Activated T-cell treated with anti-CD3 and anti-CD28 coated beads for 24 hours (primary cell): ENCODE data around the gene WNT9A.

ENCODE experiments used
- DNase-seq: peaks from one replicate; pipeline ENCODE4 v3.0.0-alpha.2; 2020; ENCODE audit warnings: low read depth

The WNT9A gene

DNA sequence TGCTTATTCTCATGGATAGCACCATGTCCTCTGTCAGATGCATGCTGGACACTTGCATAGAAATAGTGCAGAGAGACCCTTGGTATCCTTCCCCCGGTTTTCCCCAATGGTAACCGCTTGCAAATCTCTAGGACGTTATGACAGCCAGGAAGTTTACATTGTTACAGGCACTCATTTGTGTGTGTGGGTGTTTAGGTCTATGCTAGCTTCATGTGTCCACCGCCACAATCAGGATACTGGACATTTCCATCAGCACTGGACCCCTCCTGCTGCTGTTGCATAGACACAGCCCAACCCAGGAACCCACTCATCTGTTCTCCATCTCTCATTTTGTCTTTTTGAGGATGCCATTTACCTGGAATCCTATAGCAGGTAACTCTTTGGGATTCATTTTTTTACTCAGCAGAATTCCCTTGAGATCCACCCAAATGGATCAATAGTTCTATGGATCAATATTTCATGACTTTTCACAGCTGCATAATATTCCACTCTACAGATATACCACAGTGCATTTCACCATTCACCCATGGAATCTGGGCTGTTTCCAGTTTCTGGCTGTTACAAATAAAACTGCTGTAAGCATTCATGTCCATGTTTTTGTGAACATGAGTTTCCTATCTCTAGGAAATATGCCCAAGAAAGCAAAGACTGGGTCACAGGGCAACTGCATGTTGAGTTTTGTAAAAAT lies 6.6 kb upstream of the WNT9A start:
- no peak for DNase-seq

DNA sequence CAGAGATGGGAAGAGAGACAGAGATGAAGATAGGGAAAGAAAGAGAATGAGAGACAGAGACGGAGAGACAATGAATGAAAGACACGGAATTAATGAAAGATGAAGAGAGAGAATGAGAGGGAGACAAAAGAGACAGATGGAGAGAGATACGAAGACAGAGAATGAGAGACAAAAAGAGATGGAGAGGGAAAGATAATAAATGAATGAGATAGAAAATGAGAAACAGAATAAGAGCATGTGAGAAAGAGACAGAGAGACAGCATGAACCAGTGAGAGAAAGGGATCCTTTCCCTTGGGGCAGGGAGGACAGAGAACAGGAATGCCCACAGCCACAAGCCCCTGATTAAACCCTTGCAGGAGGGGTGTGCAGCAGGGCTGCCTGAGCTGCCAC lies 5.3 kb upstream of the WNT9A start:
- DNase-seq, result no peak

DNA sequence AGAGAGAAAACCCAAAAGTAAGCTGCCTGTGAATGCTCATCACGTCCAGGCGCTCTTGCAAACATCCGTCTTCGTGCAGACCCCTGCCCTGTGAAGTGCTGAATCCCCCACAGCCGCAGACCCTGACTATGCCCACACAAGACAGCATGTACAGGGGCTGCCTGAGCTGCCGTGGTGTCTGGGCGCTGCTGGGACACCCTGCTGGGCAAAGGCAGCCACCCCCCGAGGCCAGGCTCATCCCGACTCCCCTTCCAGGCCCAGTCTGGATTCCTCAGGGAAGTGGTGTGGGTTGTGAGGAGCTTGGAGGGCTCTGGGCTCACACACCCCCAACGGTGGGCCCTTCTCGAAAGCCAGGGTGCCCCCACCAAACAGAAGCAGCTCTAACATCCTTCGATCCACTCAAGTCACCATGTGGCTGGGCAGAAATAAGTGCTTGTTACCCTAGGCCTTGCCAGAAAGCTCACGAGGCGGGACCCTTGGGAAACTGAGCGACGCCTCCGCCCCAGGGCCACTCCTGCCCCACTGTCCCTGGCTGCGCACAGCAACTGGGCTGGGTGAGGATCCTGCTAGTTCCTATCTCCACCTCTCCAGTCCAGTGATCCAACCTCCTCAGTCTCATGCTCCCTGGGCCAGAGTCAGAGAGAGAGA lies 4.8 kb upstream of the WNT9A start:
- no peak for DNase-seq

DNA sequence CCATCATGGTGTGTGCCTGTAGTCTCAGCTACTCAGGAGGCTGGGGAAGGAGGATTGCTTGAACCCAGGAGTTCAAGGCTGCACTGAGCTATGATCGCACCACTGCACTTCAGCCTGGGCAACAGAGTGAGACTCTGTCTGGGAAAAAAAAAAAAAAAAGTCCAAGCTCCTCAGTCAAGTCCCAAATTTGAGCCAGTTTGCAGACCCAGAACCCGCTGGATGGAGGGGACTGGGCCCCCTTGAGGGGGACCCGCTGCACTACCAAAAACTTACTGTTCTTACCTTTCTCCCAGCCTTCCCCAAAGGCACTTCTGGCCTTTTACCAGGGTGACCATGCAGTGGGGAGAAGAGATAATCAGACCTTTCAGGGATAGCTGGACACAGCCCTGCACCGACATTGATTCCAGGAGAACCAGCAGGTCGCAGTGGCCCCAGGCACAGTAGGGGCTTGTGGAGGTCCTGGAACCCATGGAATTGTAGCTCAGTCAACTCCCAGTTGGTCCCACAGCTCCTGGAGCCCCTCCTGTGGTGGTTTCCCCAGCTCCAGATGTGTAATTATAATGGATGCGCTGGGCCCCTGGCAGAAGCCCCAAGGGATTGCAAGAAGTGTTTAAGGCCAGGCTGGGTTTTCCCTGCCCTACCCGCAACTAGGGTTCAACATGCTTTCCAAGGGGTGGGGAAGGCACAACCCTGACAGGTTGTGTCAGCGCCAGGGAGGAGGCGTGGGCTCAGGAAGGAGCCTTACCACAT lies 4.1 kb upstream of the WNT9A start:
- DNase-seq, result no peak

DNA sequence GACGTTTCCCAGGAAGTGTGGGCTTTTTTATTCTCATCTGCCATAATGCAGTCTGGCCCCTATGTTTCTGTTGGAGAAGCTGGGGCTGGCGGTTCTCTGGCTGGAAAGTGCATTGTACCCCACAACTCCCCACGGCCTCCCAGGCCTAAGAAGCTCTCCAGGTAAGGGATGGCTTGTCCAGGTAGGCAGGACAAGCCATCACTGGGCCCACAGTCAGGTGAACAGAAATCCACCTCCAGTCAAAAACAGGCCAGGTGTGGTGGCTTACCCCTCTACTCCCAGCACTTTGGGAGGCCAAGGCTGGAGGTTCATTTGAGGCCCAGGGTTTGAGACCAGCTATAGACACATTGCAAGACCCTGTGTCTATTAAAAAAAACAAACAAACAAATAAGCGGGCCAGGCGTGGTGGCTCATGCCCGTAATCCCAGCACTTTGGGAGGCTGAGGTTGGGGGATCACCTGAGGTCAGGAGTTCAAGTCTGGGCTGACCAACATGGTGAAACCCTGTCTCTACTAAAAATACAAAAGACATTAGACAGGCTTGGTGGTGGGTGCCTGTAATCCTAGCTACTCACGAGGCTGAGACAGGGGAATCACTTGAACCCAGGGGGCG lies 3.1 kb upstream of the WNT9A start:
- DNase-seq, result no peak

DNA sequence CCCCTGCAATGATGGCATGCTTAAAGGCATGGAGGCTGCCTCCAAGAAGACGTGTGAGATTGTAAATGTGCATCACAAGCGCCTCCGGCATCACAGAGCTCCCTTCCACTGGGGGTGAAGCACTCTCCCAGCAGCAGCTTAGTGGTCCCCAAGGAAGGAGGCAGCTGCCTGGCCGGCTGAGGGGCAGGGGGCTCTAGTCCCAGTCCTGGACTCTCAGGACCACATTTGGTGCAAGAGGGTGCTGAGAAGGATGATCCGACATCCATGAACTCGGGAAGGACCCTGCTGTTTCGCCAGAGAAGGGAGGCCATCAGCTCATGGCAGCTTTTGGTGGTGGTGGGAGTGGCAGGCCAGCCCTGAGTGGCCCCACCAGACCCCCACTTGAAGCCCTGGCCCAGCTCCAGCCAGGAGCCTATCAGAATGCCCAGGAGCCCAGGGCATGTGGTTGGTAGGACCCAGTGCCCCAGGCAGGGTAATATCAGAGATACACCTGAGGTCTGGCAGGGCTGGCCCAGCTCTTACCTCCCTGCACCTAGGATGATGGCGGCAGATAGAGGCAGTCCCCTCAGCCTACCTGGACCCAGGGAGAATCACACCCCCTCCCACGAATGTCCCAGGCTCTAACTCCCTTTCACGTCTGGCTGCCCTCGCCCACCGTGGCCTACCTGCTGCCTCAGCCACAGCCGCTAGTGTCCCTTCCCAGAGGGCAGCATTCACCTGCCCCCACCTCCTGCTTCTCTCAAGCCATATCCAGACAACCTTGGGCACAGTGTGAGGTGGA lies 2.4 kb upstream of the WNT9A start:
- no peak for DNase-seq

DNA sequence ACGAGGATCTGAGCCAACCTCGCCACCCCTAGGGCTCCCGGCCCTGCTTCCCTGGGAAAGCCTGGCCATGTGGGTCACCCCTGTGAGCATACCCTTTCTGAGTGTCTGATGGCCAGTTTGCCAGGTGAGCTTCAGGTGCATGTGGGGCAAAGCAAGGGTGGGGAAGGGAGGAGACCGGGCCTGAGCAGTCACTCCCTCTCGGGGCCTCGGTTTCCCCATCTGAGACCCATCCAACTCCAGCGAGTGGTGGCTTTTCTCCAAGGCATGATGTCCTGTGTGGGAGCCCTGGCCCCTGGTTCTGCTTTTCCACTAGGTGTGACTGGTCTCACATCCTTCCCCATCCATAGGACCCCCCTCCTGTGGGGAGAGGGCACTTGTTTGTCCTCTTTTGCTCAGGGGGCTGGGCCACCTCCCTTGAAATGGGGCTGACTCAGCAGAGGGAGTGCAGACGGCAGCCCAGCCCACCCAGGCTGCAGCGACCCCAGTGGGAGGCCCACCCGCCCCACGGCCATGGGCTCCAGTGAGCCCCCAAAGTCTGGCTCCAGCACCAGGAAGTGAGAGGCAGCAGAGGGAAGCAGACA lies 1.7 kb upstream of the WNT9A start:
- DNase-seq, result no peak

DNA sequence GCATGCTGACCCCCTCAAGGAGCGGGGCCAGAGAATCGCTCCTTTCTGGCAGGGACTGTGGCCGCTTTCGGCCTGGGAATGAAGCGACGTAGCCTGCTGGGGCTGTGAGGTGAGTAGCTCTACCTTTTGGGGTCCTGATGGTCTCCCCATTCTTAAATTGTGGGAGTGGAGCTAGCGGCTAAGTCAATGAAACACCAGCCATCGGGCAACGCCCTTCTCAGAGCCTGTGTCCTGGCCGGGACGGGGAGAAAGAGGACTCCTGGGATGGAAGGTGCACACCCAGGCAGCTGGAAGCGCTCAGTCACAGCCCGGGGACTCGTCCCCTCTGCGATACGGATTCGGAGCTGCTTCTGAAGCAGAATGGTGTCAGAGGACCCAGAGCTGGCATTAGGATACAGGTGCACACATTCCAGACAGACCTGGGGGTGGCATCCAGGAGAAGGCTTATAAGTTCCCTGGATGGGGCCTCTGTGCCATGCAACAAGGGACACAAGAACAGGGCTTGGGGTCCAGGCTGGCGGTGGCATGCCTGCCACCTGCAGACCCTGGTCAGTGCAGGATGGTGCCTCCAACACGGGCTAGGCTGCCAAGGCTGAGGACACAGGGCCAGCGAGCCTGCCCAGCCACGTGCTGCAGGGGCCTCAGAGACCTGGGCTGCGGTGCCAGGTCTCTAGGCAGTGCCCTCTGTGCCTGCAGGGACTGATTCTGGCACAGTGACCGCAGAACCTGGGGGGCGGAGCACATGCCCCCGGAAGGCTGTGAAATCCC lies 945 bp upstream of the WNT9A start:
- no peak for DNase-seq

DNA sequence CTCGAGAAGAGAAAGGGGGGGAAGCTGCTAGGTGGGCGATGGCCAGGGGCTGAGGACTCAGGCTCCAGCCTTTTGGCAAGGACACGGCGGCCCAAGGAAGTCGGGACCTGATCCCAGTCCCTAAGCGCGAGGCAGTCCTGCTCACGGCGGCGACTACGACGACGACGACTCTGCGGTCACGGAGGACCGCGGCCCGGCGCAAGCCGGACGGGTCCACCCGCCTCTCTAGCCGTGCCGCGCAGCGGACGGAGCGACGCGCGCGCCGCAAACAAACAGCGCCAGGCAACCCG lies 401 bp downstream of the WNT9A start:
- no peak for DNase-seq

DNA sequence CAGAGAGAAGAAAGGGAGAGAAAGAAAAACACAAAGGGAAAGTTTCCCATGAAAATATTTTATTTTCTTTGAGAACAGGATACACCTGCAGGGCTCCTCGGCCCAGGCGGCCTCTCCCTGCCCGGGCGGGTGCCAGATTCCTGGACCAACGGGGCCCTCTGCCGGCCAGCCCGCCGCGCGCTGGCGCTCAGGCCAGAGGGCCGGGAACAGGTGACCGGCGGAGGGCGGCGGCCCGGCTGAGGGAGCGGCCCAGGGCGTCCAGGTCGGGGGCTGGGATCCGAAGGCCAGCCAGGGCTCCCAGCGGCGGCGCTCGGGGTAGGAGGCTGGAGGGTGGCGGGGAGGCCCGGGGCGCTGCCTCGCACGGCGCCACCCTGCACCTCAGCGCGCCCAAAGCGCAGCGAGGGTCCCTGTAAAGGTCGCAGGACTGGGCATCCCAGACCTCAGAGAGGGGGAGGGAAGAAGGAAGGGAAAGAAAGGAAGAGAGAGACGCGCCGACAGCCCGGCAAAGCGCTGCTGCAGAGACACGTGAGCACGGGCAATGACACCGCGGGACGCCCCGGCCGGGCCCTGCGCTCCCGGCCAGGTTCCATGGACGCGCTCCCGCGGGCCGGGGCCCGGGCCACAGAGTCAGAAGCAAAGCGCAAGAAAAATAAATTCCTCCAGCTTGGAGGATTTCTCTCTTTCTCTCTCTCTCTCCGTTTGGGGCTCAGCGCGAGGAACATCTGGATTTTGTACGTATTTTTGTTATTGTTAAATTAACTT lies 927 bp downstream of the WNT9A start:
- DNase-seq, result no peak

DNA sequence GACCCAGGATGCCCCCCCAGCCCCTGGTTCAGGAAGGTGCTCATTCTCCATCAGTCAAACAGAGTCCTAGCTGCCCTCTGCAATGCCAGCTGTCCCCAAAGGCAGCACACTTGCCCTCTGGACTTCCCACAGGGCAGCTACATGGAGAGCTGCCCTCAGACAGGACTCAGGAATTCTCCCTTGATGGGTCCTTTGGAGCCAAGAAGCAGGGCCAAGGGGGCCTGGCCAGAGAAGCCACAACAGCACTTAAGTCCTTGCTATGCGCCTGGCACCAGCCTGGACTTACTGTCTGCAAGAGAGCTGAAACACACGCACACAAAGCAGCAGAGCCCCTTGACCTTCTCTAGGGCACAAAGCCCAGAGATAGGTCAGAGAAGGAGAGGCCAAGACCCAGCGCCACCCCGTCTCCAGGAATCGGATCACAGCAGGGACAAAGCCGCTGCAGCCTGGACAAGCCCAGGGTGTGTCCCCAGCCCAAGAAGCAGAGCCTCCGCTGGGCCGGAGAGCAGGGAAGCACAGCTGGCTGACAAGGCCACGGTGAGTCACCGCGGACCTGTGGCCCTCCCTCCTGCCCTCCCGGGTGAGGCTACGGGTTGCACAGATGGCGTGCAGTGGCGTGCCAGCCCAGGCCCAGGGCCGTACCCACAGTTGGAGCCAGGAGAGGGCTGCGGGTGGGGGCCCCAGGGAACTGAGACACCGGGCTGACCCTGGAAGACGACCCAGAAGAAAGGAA lies 1.7 kb downstream of the WNT9A start:
- no peak for DNase-seq

DNA sequence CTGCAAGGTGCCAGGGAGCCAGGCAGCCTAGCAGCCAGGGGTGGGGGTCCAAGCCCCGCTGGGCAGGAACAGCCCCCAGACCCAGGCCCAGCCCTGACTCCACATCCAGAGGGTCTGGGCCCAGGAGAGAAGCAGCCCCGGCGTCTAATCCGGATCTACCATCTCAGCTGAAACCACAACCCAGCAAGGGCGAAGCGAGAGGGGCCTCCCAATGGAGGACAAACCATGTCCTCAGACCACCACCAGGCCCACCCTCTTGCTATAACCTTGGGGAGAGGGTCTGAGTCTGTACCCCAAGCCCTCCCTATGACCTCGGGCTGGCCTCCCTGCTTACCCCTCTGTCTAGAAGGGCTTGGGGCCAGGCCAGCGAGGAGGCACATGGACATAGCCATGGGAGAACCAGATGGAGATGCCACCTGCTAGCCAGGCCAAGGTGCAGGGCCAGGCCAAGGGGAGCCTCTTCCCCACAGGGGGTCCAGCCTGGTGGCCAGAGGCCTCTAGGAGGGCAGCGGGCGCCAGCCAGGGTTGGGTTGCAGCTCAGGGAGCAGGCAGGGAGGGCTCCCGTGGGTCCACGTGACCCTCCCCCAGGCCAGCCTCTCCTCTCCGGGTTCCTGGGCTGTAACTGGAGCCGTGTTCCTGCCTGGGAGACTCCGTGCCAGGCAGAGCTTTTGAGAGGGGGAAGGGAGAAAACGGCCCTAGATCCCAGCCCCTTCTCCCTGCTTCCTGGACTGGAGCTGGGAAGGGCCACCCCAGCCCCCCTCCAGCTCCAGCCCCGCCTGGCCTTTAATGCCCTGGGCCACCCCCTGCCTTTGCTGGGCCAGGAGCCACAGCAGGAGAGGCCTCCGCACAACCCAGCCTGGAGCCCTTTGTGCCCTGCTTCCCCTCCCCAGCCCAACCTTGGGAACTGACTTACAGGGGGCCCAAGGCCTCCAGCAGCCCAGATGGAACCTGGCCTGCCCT lies 2.5 kb downstream of the WNT9A start:
- DNase-seq, result no peak

DNA sequence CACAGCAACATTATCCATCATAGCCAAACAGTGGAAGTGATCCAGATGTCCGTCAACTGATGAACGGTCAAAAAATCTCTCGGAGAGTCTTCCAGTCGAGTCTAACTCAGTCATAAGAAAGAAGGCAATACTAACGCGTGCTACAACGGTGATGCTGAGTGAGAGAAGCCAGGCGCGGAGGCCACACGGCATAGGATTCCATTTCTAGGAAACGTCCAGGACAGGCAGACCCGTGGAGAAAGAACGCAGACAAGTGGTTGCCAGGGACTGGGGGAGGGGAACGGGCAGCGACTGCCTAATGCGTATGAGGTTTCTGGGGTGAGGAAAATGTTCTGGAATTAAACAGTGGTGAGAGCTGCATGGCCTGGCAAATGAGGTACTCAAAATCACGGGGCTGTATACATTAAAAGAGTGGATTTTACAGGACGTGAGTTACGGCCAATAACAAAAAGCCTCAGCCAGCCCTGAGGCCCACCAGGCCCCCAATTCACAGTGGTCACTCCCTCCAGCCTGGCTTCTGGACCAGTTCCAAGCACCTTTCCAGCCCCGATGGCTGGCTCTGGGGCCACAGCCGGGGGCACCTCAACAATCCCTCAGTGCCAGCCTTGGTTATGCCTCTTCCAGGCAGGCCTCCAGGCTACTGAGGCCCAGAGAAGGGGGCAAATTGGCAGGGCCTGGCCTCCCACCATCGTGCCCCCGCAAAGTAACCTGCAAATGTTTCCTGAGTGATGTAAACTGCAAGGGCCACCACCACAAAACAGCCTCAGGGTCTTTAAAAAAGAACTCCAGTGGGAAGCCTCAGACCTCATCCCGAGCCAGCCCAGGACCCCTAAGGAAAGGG lies 3.4 kb downstream of the WNT9A start:
- no peak for DNase-seq

DNA sequence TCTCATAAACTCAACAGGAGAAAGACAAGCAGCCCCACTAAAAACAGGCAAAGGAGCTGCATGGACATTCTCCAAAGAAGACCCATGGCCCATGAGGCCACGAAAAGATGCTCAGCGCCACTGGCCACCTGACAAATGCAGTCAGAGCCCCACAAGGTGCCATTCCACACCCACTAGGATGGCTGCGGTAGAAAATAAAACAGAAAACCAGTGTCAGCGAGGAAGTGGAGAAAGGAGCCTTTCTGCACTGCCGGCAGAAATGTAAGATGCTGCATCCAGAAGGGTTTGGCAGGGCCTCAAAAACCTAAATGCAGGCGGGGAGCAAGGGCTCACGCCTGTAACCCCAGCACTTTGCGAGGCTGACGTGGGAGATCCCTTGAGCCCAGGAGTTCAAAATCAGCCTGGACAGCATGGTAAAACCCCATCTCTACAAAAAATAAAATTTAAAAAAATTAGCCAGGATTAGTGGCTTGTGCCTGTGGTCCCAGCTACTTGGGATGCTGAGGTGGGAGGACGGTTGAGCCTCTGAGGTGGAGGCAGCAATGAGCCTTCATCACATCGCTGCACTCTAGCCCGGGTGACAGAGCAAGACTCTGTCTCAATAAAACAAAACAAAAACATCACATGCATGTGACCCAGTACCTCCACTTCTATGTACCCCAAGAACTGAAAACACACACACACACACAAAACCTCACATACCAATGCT lies 4.2 kb downstream of the WNT9A start:
- DNase-seq, result no peak

DNA sequence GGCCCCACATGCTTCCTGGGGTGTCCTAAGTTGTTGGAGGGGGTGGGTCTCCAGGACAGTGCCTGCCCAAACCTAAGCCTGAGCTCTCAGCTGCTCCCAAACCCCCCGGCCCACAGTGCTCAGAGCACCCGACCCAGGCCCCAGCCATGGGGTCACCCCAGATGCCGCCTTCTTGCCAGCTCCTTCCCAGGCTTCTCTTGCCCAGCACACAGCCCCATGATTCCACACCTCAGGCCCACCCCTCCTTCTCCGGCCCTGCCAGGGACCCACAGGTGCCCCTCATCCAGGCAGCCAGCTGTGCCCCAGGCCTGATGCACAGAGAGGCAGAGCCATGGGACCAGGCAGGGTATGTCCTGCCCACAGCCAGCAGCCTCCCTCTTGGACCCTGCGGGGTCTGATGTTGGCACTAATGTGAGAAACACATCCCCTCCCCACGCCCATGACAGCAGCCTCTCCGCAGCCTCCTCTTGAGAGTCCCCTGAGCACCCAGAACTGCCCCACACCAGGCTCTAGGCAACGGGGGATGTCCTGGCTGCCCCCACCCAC lies 4.9 kb downstream of the WNT9A start:
- no peak for DNase-seq

DNA sequence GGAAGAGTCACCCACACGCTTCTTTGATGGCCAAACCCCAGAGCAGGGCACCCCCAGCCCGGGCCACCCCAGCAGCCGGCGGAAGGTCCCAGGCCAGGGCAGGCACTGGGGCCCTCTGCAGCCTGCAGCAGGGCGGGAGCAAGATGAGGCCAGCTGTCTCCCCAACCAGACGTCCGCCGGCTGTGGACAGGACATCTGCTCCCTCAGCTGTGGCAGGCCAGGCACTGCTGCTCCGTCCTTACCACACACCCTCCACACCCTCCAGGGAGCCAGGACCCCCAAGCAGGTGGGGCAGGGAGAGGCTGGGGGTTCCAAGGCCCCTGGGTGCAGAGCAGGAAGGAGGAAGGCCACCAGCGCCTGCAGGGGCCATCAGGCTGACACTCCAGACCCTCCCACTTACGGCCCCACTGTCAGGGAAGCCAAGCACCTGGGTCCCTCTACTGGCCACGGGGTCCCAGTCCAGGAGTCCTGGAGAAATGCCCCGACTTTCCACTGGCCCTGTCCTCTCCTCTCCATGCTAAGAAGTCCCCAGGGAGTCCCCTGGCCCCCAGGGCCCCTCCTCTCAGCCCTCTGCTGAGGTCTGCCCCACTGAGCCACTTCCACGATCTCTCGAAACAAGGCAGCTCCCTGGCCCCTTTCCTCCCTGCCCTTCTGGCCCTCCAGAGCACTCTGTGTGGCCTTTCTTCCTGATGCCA lies 5.6 kb downstream of the WNT9A start:
- no peak for DNase-seq
